ENCODE measurements around the gene MBOAT2.

DNA sequence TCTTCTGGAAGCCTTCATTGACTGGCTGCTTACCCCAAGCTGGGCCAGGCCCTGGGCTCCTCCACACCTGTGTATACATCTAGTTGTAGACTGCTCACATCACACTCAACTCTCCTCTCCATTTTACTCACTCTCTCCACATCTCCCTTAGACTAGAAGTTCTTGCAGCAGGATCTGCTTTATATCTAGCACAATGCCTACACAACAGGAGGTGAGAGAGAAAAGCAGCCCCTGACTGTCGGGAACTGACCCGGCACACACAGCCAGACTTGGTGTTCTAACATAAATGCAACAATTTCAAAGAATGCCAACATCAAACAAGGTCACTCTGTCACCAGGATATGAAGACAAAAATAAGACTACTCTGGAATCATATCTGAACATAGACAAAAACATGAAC lies 172.0 kb downstream of the MBOAT2 start:
- TF ChIP-seq EZH2 (IDR thresholded peaks at IDR 0.05), result no peak
- TF ChIP-seq, protein P1, sequence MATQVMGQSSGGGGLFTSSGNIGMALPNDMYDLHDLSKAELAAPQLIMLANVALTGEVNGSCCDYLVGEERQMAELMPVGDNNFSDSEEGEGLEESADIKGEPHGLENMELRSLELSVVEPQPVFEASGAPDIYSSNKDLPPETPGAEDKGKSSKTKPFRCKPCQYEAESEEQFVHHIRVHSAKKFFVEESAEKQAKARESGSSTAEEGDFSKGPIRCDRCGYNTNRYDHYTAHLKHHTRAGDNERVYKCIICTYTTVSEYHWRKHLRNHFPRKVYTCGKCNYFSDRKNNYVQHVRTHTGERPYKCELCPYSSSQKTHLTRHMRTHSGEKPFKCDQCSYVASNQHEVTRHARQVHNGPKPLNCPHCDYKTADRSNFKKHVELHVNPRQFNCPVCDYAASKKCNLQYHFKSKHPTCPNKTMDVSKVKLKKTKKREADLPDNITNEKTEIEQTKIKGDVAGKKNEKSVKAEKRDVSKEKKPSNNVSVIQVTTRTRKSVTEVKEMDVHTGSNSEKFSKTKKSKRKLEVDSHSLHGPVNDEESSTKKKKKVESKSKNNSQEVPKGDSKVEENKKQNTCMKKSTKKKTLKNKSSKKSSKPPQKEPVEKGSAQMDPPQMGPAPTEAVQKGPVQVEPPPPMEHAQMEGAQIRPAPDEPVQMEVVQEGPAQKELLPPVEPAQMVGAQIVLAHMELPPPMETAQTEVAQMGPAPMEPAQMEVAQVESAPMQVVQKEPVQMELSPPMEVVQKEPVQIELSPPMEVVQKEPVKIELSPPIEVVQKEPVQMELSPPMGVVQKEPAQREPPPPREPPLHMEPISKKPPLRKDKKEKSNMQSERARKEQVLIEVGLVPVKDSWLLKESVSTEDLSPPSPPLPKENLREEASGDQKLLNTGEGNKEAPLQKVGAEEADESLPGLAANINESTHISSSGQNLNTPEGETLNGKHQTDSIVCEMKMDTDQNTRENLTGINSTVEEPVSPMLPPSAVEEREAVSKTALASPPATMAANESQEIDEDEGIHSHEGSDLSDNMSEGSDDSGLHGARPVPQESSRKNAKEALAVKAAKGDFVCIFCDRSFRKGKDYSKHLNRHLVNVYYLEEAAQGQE (IDR thresholded peaks at IDR 0.05; ENCODE audit: low read depth), result no peak
- TF ChIP-seq, protein P2, sequence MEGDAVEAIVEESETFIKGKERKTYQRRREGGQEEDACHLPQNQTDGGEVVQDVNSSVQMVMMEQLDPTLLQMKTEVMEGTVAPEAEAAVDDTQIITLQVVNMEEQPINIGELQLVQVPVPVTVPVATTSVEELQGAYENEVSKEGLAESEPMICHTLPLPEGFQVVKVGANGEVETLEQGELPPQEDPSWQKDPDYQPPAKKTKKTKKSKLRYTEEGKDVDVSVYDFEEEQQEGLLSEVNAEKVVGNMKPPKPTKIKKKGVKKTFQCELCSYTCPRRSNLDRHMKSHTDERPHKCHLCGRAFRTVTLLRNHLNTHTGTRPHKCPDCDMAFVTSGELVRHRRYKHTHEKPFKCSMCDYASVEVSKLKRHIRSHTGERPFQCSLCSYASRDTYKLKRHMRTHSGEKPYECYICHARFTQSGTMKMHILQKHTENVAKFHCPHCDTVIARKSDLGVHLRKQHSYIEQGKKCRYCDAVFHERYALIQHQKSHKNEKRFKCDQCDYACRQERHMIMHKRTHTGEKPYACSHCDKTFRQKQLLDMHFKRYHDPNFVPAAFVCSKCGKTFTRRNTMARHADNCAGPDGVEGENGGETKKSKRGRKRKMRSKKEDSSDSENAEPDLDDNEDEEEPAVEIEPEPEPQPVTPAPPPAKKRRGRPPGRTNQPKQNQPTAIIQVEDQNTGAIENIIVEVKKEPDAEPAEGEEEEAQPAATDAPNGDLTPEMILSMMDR (IDR thresholded peaks at IDR 0.05 in 2 of 3, conservative IDR thresholded peaks at IDR 0.05 in 1 of 3; ENCODE audit: borderline replicate concordance in 1 of 3, insufficient read depth in 1 of 3, low read depth in 2 of 3, low read length in 2 of 3), result no peak
- no peak for TF ChIP-seq POLR2A (IDR thresholded peaks at IDR 0.05; ENCODE audit: borderline replicate concordance, extremely low read depth, insufficient read depth, insufficient read length)

All from HCT116 (cell line).